T47D (cell line): Measurements from ENCODE around the gene C1orf56.

ENCODE experiments used
- DNase-seq, 2 experiments: peaks; one replicate each; pipeline versions ENCODE4 v3.0.0 to v3.0.0-alpha.2; 2011 to 2012; ENCODE audit warnings: low read depth in 1 of 2, low spot score in 1 of 2
- JUND ChIP-seq: IDR thresholded peaks from 2 replicates; pipeline ENCODE4 v1.6.1; 2012; ENCODE audit warnings: low read depth
- in situ Hi-C: cut with HindIII; loops from 2 replicates; pipeline ENCODE4 v1.10.0; 2016; ENCODE audit warnings: low sequenced_read_pairs, low pct_unique_long_range_greater_than_20kb

Gene C1orf56

GRCh38 chr1:151098126-151098525 is 50.6 kb downstream of the C1orf56 start:
- DNase-seq: no peak
- TF ChIP-seq JUND: no peak
- in situ Hi-C loops: no loop called here
